Mucosa of stomach (tissue), 1 donor: ENCODE measurements around the gene CELSR3.

ENCODE experiments used
- H3K27me3 ChIP-seq: one replicate; pipeline ENCODE4 v1.7.0; 2013; ENCODE audit warnings: mild to moderate bottlenecking, low read length; ENCODE audit not compliant: control insufficient read depth, insufficient read depth
- H3K36me3 ChIP-seq: one replicate; pipeline ENCODE4 v1.7.0; 2013; ENCODE audit warnings: low read length; ENCODE audit not compliant: control insufficient read depth, insufficient read depth
- H3K4me1 ChIP-seq: one replicate; pipeline ENCODE4 v1.7.0; 2013; ENCODE audit warnings: mild to moderate bottlenecking, low read length; ENCODE audit not compliant: control insufficient read depth, insufficient read depth
- H3K4me3 ChIP-seq: one replicate; pipeline ENCODE4 v1.7.0; 2013; ENCODE audit warnings: low read length
- H3K9ac ChIP-seq: one replicate; pipeline ENCODE4 v1.7.0; 2013; ENCODE audit warnings: mild to moderate bottlenecking, low read length, moderate library complexity
- H3K9me3 ChIP-seq: one replicate; pipeline ENCODE4 v1.7.0; 2013; ENCODE audit warnings: mild to moderate bottlenecking, low read length, moderate library complexity; ENCODE audit not compliant: control insufficient read depth
- donor health status: Pancreatic carcinoma.

Gene CELSR3

GRCh38 chr3:48684480-48685143 is 21.9 kb upstream of the CELSR3 start:
- no peak overlapping the region for H3K4me3 ChIP-seq
- peak overlapping the region; percentile 38 for H3K9ac ChIP-seq
- peaks cover 14% of the 10 kb centered on the region for H3K36me3 ChIP-seq
- H3K9me3 ChIP-seq: no peaks in the 10 kb centered on the region
- peaks cover 25% of the 10 kb centered on the region for H3K4me1 ChIP-seq
- H3K27me3 ChIP-seq: no peaks in the 10 kb centered on the region

DNA sequence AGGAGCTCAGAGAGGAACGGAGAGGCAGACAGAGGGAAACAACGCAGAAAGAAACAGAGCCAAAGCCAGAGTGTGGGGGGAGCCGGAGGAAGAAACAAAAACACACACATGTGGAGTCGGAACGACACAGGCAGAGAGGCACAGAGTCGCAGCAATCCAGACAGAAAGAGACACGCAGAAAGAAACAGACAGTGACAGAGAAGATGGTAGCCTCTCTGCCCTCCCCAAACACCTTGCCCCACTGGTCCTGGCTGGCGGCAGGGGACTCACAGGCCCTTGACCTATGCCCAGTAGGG is 21.3 kb upstream of the CELSR3 start:
- Histone ChIP-seq H3K9ac (peak overlapping the region; percentile 14), H3K9me3 (no peaks in the 10 kb centered on the region), H3K36me3 (peaks cover 14% of the 10 kb centered on the region), H3K4me1 (peaks cover 25% of the 10 kb centered on the region), H3K27me3 (no peaks in the 10 kb centered on the region), H3K4me3 (no peak overlapping the region)

GRCh38 chr3:48682786-48683185 is 20.1 kb upstream of the CELSR3 start:
- Histone ChIP-seq H3K4me3 (no peak overlapping the region), H3K4me1 (peaks cover 25% of the 10 kb centered on the region), H3K9me3 (no peaks in the 10 kb centered on the region), H3K27me3 (no peaks in the 10 kb centered on the region), H3K36me3 (peaks cover 9% of the 10 kb centered on the region), H3K9ac (no peak overlapping the region)

- Histone ChIP-seq H3K9me3 (no peaks in the 10 kb centered on the region), H3K36me3 (peaks cover 5% of the 10 kb centered on the region), H3K27me3 (no peaks in the 10 kb centered on the region), H3K4me1 (peaks cover 25% of the 10 kb centered on the region), H3K9ac (no peak overlapping the region), H3K4me3 (no peak overlapping the region)
Measured at GRCh38 chr3:48681974-48682610, 19.4 kb upstream of the CELSR3 start.

- no peaks in the 10 kb centered on the region for H3K27me3 ChIP-seq
- H3K36me3 ChIP-seq: peaks cover 5% of the 10 kb centered on the region
- H3K4me1 ChIP-seq: peaks cover 24% of the 10 kb centered on the region
- no peaks in the 10 kb centered on the region for H3K9me3 ChIP-seq
- no peak overlapping the region for H3K4me3 ChIP-seq
- H3K9ac ChIP-seq: no peak overlapping the region
Measured at GRCh38 chr3:48681541-48681880, 18.8 kb upstream of the CELSR3 start.

DNA sequence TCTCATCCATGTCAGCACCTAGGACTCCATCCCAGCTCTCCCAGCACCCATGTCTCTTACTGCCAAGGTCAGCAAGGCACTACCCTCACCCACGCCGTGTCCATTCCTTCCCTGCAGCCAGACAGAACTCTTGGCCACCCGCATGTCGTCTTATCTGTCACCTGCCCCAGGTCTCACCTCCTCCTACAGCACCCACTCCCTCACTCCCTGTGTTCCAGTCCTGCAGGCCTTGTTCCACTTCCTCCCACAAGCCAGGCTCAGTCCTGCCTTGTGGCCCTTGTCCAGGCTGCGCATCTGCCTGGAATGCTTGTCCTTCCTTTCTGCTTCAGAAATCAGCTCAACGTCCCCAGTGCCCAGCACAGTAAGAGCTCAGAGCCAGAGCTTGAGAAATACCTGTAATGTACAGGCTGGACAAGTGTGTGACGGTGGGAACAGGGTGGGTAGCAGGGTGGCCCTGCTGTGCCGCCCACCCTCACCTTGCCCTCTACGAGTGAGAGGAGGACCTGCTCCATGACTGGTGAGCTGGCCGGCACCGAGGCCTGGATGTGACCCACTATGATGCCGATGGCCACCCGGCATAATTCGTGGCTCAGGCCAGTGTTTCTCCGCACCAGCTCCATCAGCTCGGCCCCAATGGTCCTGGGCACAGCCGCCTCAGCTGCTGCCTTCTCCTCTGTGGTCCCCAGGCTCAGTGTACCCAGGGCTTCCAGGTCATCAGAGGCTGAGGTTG is 18.3 kb upstream of the CELSR3 start:
- no peaks in the 10 kb centered on the region for H3K27me3 ChIP-seq

GRCh38 chr3:48679411-48680391 is 17.0 kb upstream of the CELSR3 start:
- H3K9ac ChIP-seq: no peak overlapping the region
- no peaks in the 10 kb centered on the region for H3K27me3 ChIP-seq
- peaks cover 5% of the 10 kb centered on the region for H3K36me3 ChIP-seq
- H3K4me3 ChIP-seq: no peak overlapping the region
- H3K9me3 ChIP-seq: no peaks in the 10 kb centered on the region
- peaks cover 17% of the 10 kb centered on the region for H3K4me1 ChIP-seq

More for the DNA sequence above, 18.3 kb upstream of the CELSR3 start:
- Histone ChIP-seq H3K36me3 (peaks cover 5% of the 10 kb centered on the region), H3K4me3 (no peak overlapping the region), H3K4me1 (peaks cover 20% of the 10 kb centered on the region), H3K9ac (no peak overlapping the region), H3K9me3 (no peaks in the 10 kb centered on the region)

- H3K4me1 ChIP-seq: peaks cover 8% of the 10 kb centered on the region
Measured at GRCh38 chr3:48678566-48679380, 16.1 kb upstream of the CELSR3 start.

DNA sequence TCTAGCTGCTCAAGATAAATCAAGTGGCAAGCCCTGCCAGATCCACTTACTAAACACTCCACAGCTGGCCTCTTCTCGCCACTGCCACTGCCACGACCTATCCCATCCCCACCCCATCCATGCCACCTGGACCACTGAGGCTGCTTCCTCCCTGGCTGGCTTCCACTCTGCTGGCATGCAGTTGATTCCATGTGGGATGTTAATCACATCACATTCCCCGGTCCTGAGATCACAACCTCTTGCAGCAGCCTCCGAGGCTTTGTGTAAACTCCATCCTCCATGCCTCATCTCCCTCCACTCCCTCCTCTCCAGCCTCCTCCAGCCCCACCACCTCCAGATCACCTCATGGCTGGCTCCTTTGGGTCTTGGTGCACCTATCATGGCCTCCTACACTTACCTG is 15.4 kb upstream of the CELSR3 start:
- no peak overlapping the region for H3K4me3 ChIP-seq
- H3K4me1 ChIP-seq: peaks cover under 1% of the 10 kb centered on the region
- H3K27me3 ChIP-seq: no peaks in the 10 kb centered on the region
- H3K9ac ChIP-seq: no peak overlapping the region
- peaks cover 5% of the 10 kb centered on the region for H3K36me3 ChIP-seq
- H3K9me3 ChIP-seq: no peaks in the 10 kb centered on the region

More at GRCh38 chr3:48678566-48679380, 16.1 kb upstream of the CELSR3 start:
- no peaks in the 10 kb centered on the region for H3K27me3 ChIP-seq
- H3K36me3 ChIP-seq: peaks cover 5% of the 10 kb centered on the region
- H3K9me3 ChIP-seq: no peaks in the 10 kb centered on the region
- no peak overlapping the region for H3K9ac ChIP-seq
- H3K4me3 ChIP-seq: no peak overlapping the region

DNA sequence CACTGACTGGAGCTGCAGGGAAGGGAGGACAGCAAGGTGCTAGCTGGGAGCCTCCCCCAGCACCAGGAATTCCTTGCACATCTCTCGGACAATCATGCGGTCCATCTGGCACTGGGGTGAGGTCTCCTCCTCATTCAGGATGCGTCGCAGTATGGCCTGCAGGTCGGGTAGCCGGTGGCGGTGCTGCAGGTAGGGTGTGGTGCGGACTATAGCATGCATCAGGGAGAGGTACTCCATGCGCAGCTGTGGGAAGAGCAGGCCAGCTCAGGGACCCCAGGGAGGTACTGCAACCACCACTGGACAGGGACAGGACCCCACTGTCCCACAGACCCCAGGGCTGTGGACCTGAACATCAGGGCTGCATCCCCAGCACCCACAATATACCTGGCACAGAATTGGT is 11.8 kb upstream of the CELSR3 start:
- H3K36me3 ChIP-seq: peaks cover 5% of the 10 kb centered on the region

DNA sequence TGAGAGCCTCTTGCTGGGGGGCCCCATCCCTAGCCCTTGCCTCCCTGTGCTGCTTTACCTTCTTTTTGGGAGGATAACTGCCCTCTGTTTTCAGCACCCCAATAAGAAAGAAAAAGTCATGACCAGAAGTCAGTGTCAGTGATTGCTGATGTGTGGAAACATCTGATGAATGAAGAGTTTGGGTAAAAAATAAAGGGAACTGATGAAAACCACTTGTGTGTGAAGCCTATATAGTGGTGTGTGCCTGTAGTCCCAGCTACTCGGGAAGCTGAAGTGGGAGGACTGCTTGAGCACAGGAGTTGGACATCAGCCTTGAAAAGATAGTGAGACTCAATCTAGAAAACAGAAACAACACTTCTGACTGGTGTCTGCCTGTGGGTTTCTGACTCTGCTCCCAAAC is 9.8 kb upstream of the CELSR3 start:
- Histone ChIP-seq H3K27me3 (no peaks in the 10 kb centered on the region), H3K4me3 (no peak overlapping the region), H3K36me3 (no peaks in the 10 kb centered on the region), H3K9ac (no peak overlapping the region), H3K9me3 (no peaks in the 10 kb centered on the region), H3K4me1 (no peaks in the 10 kb centered on the region)

More for the DNA sequence above, 11.8 kb upstream of the CELSR3 start:
- no peaks in the 10 kb centered on the region for H3K9me3 ChIP-seq
- H3K9ac ChIP-seq: no peak overlapping the region
- H3K4me1 ChIP-seq: no peaks in the 10 kb centered on the region
- H3K4me3 ChIP-seq: no peak overlapping the region
- H3K27me3 ChIP-seq: no peaks in the 10 kb centered on the region
